Activated CD4-positive, CD25-positive, alpha-beta regulatory T cell treated with anti-CD3 and anti-CD28 coated beads, Interleukin-2, amount 50 U/mL, for 72 hours (primary cell): Measurements from ENCODE around the gene DMKN.

Experiments
- DNase-seq: peaks from one replicate; pipeline ENCODE4 v3.0.0; 2021

DMKN gene

DNA sequence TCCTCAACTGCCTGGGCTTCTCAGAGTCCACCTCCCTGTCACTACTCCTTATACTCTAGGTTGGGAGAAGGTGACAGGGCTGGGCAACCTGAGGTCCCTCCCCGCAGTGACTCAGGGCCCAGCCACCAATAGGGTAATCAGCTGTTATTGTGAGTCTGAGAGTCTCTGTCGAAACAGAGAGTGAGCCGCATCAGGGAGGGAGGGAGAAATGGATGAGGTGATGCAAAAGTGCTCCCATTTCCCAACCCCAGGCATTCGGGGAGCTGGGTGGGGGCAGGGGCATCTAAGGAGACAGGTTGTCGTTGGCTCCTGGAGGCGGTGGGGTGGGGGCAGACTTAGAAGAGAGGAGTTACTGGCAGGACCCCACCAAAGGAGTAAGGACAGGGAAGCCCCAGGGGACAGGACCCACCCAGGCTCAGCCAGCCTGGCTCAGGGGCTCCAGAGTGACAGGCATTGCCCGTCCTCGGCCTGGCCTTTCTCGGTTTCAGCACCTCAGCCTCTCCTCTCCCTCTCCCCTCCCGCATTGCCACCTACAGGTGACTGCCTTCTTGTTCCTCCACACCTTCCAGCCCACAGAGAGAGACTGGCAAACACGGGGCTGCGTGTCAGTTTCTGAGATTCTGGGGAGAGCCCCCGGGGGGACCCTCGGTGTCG is at the start of gene DMKN:
TSS of gene DMKN (minus strand) at position 22 of the 654 bp plus-strand sequence. CDS start 174 bp downstream, outside the sequence.
- DNase-seq, result no peak

DNA sequence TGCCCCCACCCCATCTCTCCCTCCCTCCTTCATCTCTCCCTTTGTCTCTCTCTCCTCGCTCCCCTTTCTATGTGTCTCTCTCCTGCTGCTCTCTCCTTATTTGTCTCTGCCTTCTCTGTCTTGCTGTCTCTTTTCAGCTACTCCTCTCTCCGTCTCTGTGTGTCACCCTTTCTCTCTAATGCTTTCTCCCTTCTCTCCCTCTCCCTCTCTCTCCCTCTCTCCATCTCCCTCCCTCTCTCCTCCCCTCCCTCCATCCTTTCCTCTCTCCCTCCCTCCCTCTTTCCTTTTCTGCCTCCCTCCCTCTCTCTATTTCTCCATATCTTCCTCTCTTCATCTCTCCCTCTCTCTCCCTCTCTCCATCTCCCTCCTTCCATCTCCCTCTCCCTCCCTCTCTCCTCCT is 49.3 kb upstream of the DMKN start:
- no peak for DNase-seq

- no peak for DNase-seq
Observed at GRCh38 chr19:35562336-35562735, 48.9 kb upstream of the DMKN start.

GRCh38 chr19:35561436-35561835 is 48.0 kb upstream of the DMKN start:
- no peak for DNase-seq

DNA sequence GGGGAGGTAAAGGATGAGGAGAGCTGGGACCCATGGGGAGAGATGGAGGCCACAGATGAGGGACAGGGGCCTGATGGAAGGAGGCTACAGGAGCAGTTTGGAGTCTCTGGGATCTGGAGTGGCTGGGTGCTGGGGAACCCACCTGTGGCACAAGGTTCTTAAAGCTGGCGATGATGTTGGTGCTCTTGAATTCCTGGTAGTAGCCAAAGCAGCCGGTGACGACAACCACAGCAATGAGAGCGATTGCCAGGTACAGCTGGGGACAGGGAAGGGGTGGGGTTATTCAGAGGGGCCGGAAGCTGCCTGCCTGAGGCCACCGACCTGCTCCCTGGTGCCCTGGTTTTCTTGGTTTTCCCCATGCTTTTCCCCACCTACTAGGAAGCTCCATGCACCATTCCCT is 47.2 kb upstream of the DMKN start:
- DNase-seq, result no peak

- no peak for DNase-seq
Observed at GRCh38 chr19:35560271-35560670, 46.8 kb upstream of the DMKN start.

DNA sequence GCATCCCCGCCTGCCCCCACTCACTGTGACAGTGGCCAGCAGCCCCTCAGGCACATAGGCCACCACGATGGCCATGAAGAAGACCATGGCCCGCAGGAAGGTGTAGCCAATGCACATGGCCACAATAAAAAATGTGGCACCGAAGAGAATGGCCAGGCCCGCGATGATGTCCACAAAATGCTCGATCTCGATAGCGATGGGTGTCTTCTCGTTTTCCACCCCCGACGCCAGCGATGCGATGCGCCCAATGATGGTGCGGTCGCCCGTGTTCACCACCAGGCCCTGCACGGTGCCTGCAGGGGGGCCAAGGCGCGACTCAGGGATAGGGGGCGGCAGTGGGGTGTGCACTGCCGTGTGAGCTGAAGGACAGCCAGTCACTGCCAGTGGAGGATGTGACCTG is 46.3 kb upstream of the DMKN start:
- DNase-seq, result no peak

GRCh38 chr19:35559281-35559659 is 45.8 kb upstream of the DMKN start:
- no peak for DNase-seq

DNA sequence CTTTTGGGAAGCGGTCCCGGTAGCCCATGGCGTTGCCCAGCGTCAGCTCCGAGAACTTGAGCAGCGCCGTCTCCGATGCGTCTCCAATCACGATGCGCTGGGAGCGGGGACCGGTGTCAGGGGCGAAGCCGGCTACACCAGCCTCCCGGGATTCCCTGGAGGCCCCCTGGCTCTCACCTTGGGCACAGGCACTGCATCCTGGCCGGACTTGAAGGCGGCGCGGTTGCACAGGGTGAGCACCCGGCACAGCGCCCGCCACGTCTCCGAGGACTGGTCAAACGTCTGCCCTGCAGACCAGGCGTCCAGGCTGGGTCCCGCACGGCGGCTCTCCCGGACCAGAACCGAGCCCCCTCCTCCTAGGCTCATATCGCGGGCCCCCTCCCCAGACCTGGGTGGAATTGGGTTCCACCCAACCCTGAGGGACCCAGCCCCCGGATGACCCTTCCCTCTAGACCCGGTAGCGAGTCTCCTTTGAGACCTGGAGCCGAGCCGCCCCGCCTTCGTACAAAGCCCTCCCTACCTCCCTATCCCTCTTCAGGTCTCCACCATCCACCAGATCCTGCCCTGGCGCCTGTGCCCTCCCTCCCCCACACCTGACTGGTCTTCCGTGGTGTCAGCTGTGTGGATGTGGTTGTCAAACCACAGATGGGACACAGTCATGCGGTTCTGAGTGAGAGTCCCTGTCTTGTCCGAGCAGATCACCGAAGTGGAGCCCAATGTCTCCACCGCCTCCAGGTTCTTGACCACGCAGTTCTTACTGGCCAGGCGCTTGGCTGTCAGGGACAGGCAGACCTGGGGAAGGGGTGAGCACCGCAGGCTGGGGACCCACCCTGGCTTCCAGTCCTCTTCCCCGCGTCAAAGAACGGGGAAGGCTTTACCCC is 45.2 kb upstream of the DMKN start:
- DNase-seq, result peak; percentile 21

GRCh38 chr19:35557539-35558399 is 44.3 kb upstream of the DMKN start:
- peak; percentile 57 for DNase-seq

- DNase-seq, result no peak
Observed at GRCh38 chr19:35556846-35557538, 43.5 kb upstream of the DMKN start.

- no peak for DNase-seq
Observed at GRCh38 chr19:35556025-35556590, 42.7 kb upstream of the DMKN start.

DNA sequence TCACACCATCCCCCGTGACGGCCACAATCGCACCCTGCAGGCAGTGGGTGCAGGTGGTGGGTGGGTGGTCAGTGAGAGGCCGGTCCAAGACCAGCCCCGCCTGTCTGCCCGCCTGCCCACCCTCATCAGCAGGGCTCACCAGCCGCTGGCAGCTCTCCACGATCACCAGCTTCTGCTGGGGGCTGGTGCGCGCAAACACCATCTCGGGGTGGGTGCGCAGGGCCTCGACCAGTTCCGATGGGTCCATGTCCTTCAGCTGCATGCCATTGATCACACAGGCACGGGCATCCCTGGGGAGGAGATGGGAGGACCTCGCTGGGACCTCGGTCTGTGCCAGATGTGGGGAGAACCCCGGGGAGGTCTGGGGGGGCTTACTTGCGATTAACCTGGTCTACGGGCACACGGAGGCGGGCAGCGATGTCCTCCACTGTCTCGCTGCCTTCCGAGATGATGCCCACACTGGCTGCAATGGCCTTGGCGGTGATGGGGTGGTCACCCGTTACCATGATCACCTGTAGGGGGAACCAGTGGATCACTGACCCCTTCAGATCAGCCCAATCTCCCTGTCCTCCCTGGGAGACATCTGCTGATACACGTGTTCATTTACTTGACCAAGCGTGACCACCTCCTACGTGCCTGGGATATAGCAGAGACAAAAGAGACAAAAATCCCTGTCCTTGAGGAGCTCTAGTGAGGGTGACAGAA is 42.0 kb upstream of the DMKN start:
- no peak for DNase-seq

- DNase-seq, result no peak
Observed at GRCh38 chr19:35554076-35554475, 40.6 kb upstream of the DMKN start.

- no peak for DNase-seq
Observed at GRCh38 chr19:35553385-35554000, 40.0 kb upstream of the DMKN start.

GRCh38 chr19:35552534-35553384 is 39.3 kb upstream of the DMKN start:
- no peak for DNase-seq

DNA sequence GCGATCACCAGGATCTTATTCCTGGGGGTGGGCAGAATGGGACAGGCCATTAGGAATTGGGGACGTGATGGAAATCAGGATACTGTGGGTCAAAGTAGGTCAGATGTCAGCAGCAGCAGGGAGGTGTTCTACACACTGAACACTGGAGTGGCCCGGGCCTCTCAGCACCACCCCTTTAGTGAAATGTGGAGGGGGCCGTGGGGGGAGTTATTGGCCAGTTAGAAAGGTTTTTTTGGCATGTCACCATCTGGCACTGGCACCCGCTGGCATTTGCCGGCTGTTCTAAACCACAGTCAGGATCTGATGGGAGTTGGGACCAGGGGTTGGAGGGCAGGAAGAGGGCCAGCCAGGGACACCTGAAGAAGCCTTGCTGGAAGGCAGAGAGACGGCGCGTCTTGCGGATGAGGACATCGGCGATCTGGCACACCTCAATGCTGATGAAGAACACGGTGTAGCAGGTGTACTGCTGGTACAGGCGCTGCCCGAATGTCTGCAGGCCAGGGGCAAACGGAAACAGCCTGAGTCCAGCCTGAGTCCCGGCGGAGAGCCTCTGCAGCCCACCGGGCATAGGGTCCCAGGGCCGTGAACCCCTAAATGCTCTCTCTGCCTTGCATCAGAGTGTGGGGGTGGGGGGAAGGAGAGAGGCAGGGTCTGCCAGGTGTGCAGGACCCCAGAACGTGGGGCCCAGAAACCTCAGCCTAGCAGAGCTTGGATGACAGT is 37.8 kb upstream of the DMKN start:
- no peak for DNase-seq

DNA sequence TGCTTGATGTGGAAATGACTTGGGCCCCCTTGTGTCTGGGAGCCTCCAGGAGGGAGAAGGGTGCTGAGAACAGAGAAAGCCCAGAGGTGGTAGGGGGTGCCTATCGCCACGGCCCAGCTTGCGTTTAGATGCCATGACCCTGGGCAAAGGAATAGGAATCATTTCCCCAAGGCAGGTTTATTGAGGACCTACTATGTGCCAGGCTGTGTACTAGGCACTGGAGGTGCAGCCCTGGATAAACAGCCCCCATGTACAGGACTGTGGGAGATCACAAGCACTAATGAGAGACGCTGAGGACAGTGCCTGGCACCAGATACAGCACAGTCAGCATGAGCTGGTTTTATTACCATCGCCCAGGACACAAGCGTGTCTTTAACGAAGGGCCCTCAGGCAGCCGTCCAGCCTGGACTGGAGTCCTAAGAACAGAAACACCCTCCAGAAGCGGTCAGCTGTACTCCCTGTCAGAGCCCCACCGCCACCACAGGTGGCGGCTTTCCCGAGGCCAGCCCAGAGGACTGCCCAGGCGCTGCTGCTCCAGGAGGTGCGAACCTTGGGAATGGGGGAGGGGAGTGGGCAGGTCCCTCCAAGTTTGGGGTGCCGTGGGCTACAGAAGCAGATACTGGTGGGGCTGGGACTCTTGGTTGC is 36.6 kb upstream of the DMKN start:
- no peak for DNase-seq

- peak; percentile 59 for DNase-seq
Observed at GRCh38 chr19:35549174-35549788, 35.8 kb upstream of the DMKN start.
